Muscle layer of duodenum (tissue), 2 donors: ENCODE results near the gene CLIP1.
"Not testable (repeated sequence)": the region's sequence is repeated elsewhere in the genome, so short reads cannot be mapped to it uniquely, and the experiment has no call there.

Source experiments
- H3K27ac ChIP-seq: one replicate; pipeline ENCODE4 v1.7.0; 2013; ENCODE audit warnings: mild to moderate bottlenecking, low read length
- H3K27me3 ChIP-seq: one replicate; pipeline ENCODE4 v1.7.0; 2013; ENCODE audit warnings: low read depth, mild to moderate bottlenecking, control low read depth, low read length
- H3K36me3 ChIP-seq, 2 donors: one replicate each; pipeline ENCODE4 v1.7.0; 2013; ENCODE audit warnings: low read length in 2 of 2, control low read depth in 1 of 2, mild to moderate bottlenecking in 1 of 2; ENCODE audit not compliant: insufficient read depth in 2 of 2, control insufficient read depth in 1 of 2
- H3K4me1 ChIP-seq, 2 donors: one replicate each; pipeline ENCODE4 v1.7.0; 2013; ENCODE audit warnings: low read length in 2 of 2, mild to moderate bottlenecking in 2 of 2, control low read depth in 1 of 2, moderate library complexity in 1 of 2; ENCODE audit not compliant: insufficient read depth in 2 of 2, control insufficient read depth in 1 of 2
- H3K4me3 ChIP-seq, 2 donors: one replicate each; pipeline ENCODE4 v1.7.0; 2013; ENCODE audit warnings: low read length in 2 of 2, low read depth in 1 of 2, mild to moderate bottlenecking in 1 of 2
- H3K9me3 ChIP-seq, 2 donors: one replicate each; pipeline ENCODE4 v1.7.0; 2013; ENCODE audit warnings: low read length in 2 of 2, control low read depth in 1 of 2, mild to moderate bottlenecking in 1 of 2; ENCODE audit not compliant: control insufficient read depth in 1 of 2
- donor health status: healthy.

CLIP1 gene

DNA sequence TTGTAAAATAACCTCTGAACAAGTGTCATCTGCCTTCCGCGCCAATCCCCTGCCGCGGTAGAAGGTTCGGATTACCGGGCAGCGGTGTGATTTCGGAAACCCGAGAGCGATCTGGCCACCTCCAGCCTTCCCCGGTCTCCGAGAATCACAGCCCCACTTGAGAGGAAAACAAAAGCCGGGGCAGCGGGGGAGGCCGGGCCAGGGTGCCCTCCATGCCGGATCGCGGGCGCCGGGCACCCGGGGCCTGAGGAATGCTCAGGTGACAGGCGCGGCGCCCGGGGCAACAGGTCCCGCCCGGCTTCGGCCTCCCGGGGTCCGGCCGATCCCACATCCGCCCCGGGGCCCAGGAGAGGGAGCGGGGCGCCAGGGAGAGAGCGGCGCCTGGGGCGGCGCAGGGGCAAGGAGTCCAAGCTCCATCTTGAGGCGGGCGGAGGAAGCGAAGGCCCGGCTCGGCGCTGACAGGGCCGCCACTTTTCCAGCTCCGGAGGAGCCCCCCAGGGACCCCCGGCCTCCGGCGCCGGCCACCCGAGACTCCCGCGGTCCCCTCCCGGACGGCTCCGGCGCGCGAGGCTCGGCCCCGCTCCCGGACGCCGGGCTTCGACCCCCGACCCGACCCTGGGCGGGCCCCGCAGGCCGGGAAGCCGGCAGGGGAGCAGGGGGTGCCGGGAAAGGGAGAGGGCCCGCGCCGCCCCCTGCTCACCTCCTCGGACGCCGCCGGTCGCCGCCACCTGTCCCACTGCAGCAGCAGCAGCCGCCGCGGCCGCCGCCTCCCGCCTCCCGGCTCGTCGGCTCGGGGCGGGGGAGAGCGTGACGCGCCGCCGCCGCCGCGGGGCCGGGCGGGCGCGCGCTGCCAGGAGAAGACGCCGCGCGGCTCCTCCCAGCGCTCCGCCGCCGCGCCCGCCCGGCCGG lies at the start of gene CLIP1:
Gene CLIP1 (minus strand): TSS at position 849 of the 909 bp plus-strand sequence. CDS start 42,217 bp downstream, outside the sequence.
- H3K4me3 ChIP-seq = peak within 1 kb of the TSS; percentile 82 to 93
- H3K4me1 ChIP-seq = peaks cover 5 to 34% of the 10 kb centered on the region in 2 donors
- peak within 1 kb of the TSS; percentile 99 for H3K27ac ChIP-seq
- no peaks in the 10 kb centered on the region for H3K27me3 ChIP-seq
- peaks cover 0 to 8% of the 10 kb centered on the region in 2 donors for H3K36me3 ChIP-seq
- H3K9me3 ChIP-seq = no peaks in the 10 kb centered on the region

DNA sequence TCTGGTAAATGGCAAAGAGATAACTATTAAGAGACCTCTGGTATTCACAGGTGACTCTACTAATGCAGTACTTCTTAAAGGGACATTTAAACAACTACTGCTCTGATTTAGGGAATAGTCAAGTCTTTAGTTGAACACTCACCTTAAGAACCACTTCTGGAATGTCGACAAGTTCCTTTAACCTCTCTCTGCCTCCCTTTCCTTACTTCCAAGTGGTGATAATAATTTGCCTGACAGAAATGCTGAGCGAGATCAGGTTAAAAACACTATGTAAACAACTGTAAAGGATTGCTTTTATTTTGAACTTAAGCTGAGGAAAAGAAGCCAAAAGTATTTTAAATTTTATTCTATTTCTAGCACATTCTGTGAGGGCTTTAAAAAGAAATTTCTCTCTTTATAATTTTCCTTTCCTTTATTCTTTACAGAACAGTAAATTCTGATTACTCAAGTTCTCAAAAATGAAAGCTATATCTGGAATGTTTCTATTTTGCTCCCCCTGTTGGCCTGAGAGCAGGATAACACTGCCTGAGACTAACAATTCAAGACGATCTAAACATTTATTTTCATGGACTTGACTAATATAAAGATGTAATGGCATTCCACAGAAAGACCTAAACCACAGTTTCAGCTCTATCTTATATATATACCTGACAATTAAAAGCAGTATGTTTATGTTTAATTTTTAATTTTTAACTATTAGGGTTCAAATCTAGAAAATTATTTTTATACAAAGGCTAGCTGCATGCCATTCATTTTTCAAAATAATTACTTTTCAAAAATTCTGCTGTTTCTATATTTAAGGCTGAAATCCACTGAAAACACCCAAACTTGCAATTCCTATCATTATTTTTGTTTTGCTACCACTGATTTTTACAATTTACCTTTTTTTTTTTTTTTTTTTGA lies 49.1 kb upstream of the CLIP1 start:
- H3K27me3 ChIP-seq = no peaks in the 10 kb centered on the region
- peaks cover 24 to 41% of the 10 kb centered on the region in 2 donors for H3K36me3 ChIP-seq
- H3K4me3 ChIP-seq = no peak overlapping the region
- peaks cover 0 to 6% of the 10 kb centered on the region in 2 donors for H3K4me1 ChIP-seq
- H3K27ac ChIP-seq = peak overlapping the region; percentile 35
- no peaks in the 10 kb centered on the region for H3K9me3 ChIP-seq

GRCh38 chr12:122470576-122470975 lies 48.1 kb upstream of the CLIP1 start:
- H3K36me3 ChIP-seq = peaks cover 15 to 31% of the 10 kb centered on the region in 2 donors
- not testable (repeated sequence) for H3K4me1 ChIP-seq, H3K9me3 ChIP-seq, H3K4me3 ChIP-seq, H3K27me3 ChIP-seq, H3K27ac ChIP-seq

GRCh38 chr12:122469856-122470255 lies 47.4 kb upstream of the CLIP1 start:
- peaks cover 15 to 23% of the 10 kb centered on the region in 2 donors for H3K36me3 ChIP-seq
- H3K27me3 ChIP-seq, H3K4me1 ChIP-seq, H3K4me3 ChIP-seq, H3K27ac ChIP-seq, H3K9me3 ChIP-seq: not testable (repeated sequence)

- Histone ChIP-seq H3K36me3 (peaks cover under 1 to 6% of the 10 kb centered on the region in 2 donors), H3K9me3 (no peaks in the 10 kb centered on the region), H3K27ac (no peak overlapping the region), H3K27me3 (no peaks in the 10 kb centered on the region), H3K4me3 (no peak overlapping the region), H3K4me1 (peaks cover 0 to 6% of the 10 kb centered on the region in 2 donors)
These were observed 45.5 kb upstream of the CLIP1 start for GRCh38 chr12:122467983-122468382.

DNA sequence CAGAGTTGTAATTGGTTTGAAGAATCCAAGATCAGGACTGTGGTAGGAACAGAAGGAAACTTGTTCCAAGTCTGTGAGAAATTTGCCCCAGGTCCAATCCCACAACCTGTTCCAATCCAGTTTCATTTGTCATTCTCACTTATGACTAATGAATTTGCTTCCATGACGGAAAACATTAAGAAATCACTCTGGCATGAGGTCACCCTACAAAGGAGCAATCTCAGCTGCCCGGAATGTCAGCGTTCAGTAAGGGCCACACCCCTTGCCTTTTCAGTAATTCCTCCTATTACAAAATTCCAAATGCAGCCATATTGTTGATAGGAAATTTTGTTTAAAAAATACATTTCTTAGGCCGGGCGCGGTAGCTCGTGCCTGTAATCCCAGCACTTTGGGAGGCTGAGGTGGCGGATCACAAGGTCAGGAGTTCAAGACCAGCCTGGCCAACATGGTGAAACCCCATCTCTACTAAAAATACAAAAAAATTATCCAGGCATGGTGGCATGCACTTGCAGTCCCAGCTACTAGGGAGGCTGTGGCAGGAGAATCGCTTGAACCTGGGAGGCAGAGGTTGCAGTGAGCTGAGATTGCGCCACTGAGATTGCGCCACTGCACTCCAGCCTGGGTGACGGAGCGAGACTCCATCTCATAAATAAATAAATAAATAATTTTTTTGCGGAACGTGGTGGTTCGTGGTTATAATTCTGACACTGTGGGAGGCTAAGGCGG lies 42.0 kb upstream of the CLIP1 start:
- H3K9me3 ChIP-seq, H3K4me1 ChIP-seq, H3K27me3 ChIP-seq, H3K4me3 ChIP-seq, H3K36me3 ChIP-seq, H3K27ac ChIP-seq: not testable (repeated sequence)

- no peaks in the 10 kb centered on the region for H3K4me1 ChIP-seq
- no peaks in the 10 kb centered on the region for H3K27me3 ChIP-seq
- H3K27ac ChIP-seq = no peak overlapping the region
- H3K36me3 ChIP-seq = no peaks in the 10 kb centered on the region
- no peaks in the 10 kb centered on the region for H3K9me3 ChIP-seq
- H3K4me3 ChIP-seq = no peak overlapping the region
These were observed 38.2 kb upstream of the CLIP1 start for GRCh38 chr12:122460641-122461040.

GRCh38 chr12:122460061-122460460 lies 37.6 kb upstream of the CLIP1 start:
- H3K4me3 ChIP-seq = no peak overlapping the region
- no peaks in the 10 kb centered on the region for H3K27me3 ChIP-seq
- no peaks in the 10 kb centered on the region for H3K36me3 ChIP-seq
- H3K9me3 ChIP-seq = no peaks in the 10 kb centered on the region
- no peaks in the 10 kb centered on the region for H3K4me1 ChIP-seq
- no peak overlapping the region for H3K27ac ChIP-seq

DNA sequence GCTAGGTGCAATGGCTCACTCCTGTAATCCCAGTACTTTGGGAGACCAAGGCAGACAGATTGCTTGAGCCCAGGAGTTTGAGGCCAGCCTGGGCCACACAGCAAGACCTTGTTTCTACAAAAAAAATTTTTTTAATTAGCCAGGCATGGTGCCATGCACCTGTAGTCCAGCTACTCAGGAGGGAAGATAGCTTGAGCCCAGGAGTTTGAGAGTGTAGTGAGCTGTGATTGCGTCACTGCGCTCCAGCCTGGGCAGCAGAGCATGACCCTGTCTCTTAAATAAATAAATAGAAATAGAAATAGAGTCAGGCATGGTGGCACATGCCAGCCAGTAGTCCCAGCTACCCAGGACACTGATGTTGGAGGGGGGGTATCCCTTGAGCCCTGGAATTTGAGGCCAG lies 36.7 kb upstream of the CLIP1 start:
- Histone ChIP-seq H3K4me3 (no peak overlapping the region), H3K36me3 (no peaks in the 10 kb centered on the region), H3K27me3 (no peaks in the 10 kb centered on the region), H3K27ac (no peak overlapping the region), H3K9me3 (no peaks in the 10 kb centered on the region), H3K4me1 (no peaks in the 10 kb centered on the region)

DNA sequence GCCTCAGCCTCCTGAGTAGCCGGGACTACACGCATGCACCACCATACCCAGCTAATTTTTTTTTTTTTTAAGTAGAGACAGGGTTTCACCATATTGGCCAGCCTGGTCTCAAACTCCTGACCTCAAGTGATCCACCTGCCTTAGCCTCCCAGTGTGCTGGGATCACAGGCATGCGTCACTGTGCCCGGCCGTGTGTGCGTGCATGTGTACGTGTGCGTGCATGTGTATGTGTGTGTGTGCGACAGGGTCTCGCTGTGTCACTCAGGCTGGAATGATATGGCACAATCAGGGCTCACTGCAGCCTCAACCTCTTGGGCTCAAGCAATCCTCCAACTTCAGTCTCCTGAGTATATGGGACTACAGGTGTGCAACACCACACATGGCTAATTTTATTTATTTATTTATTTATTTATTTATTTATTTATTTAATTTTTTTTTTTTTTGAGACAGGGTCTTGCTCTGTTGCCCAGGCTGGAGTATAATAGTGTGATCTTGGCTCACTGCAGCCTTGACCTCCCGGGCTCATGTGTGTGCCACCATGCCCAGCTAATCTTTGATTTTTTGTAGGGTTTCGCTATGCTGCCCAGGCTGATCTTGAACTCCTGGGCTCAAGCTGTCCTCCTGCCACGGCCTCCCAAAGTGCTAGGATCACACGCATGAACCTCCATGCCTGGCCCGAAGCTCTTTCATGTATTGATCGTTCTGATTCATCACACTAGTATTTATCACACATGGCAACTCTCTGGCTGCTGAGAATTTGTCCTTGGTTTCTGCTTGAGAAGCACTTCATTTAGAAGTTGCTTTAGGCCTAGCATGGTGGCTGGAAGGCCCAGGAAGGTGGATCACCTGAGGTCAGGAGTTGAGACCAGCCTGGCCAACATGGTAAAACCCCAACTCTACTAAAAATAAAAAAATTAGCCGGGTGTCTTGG lies 35.9 kb upstream of the CLIP1 start:
- H3K4me3 ChIP-seq = no peak overlapping the region
- H3K36me3 ChIP-seq = no peaks in the 10 kb centered on the region
- no peaks in the 10 kb centered on the region for H3K9me3 ChIP-seq
- no peak overlapping the region for H3K27ac ChIP-seq
- H3K27me3 ChIP-seq = no peaks in the 10 kb centered on the region
- no peaks in the 10 kb centered on the region for H3K4me1 ChIP-seq
